Mucosa of rectum (tissue), 2 donors: ENCODE data around the gene ATXN10.
"Not testable (repeated sequence)": the region's sequence is repeated elsewhere in the genome, so short reads cannot be mapped to it uniquely, and the experiment has no call there.

Experiments used
- H3K27ac ChIP-seq, 2 donors: one replicate each; pipeline ENCODE4 v1.7.0; 2013; ENCODE audit warnings: inconsistent platforms in 2 of 2, low read depth in 2 of 2, low read length in 2 of 2
- H3K27me3 ChIP-seq, 2 donors: one replicate each; pipeline ENCODE4 v1.7.0; 2013; ENCODE audit warnings: low read length in 2 of 2; ENCODE audit not compliant: control insufficient read depth in 2 of 2, insufficient read depth in 2 of 2
- H3K36me3 ChIP-seq, 2 donors: one replicate each; pipeline ENCODE4 v1.7.0; 2013; ENCODE audit warnings: low read length in 2 of 2; ENCODE audit not compliant: control insufficient read depth in 2 of 2, insufficient read depth in 2 of 2
- H3K4me1 ChIP-seq, 2 donors: one replicate each; pipeline ENCODE4 v1.7.0; 2013; ENCODE audit warnings: low read length in 2 of 2, mild to moderate bottlenecking in 1 of 2; ENCODE audit not compliant: control insufficient read depth in 2 of 2, insufficient read depth in 2 of 2
- H3K4me3 ChIP-seq, 2 donors: one replicate each; pipeline ENCODE4 v1.7.0; 2013; ENCODE audit warnings: low read length in 2 of 2
- H3K9ac ChIP-seq, 2 donors: one replicate each; pipeline ENCODE4 v1.7.0; 2013; ENCODE audit warnings: low read length in 2 of 2, low read depth in 1 of 2, mild to moderate bottlenecking in 1 of 2
- H3K9me3 ChIP-seq, 2 donors: one replicate each; pipeline ENCODE4 v1.7.0; 2013; ENCODE audit warnings: low read length in 2 of 2; ENCODE audit not compliant: control insufficient read depth in 2 of 2
- donor health status: healthy.
- donor health status: Normal muscosa, but diverticular disease.

Gene ATXN10

GRCh38 chr22:45657701-45658100 is 13.9 kb upstream of the ATXN10 start:
- no peaks in the 10 kb centered on the region for H3K27me3 ChIP-seq
- no peaks in the 10 kb centered on the region for H3K4me1 ChIP-seq
- H3K9me3 ChIP-seq: no peaks in the 10 kb centered on the region
- H3K27ac ChIP-seq: no peak overlapping the region
- no peaks in the 10 kb centered on the region for H3K36me3 ChIP-seq
- H3K4me3 ChIP-seq: no peak overlapping the region
- H3K9ac ChIP-seq: no peak overlapping the region

GRCh38 chr22:45664136-45664646 is 7.4 kb upstream of the ATXN10 start:
- no peaks in the 10 kb centered on the region for H3K27me3 ChIP-seq
- H3K36me3 ChIP-seq: no peaks in the 10 kb centered on the region
- H3K9me3 ChIP-seq: no peaks in the 10 kb centered on the region
- H3K9ac ChIP-seq: no peak overlapping the region
- peaks cover 0 to 2% of the 10 kb centered on the region in 2 donors for H3K4me1 ChIP-seq
- H3K27ac ChIP-seq: no peak overlapping the region
- H3K4me3 ChIP-seq: no peak overlapping the region

- Histone ChIP-seq H3K36me3 (no peaks in the 10 kb centered on the region), H3K9ac (no peak overlapping the region), H3K4me1 (peaks cover 3 to 4% of the 10 kb centered on the region in 2 donors), H3K27me3 (no peaks in the 10 kb centered on the region), H3K9me3 (no peaks in the 10 kb centered on the region), H3K27ac (no peak overlapping the region), H3K4me3 (no peak overlapping the region)
Observed at GRCh38 chr22:45667486-45667885, 4.1 kb upstream of the ATXN10 start.

DNA sequence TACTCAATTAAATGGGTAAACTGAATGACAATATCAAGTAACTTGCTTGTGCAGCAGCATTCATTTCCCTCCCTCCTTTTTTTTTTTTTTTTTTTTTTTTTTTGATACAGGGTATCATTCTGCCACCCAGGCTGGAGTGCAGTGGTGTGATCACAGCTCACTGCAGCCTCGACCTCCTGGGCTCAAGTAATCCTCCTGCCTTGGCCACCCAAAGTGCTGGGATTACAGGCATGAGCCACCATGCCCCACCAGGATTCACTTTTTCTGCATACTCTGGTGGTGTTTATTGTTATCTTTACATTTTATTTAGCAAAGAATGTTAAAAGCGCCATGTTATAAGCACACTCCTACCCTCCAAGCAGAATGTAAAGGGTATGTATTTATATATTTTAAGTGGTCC is 1.3 kb upstream of the ATXN10 start:
- not testable (repeated sequence) for H3K27me3 ChIP-seq, H3K4me3 ChIP-seq, H3K9ac ChIP-seq, H3K36me3 ChIP-seq, H3K9me3 ChIP-seq, H3K27ac ChIP-seq
- peaks cover 6 to 14% of the 10 kb centered on the region in 2 donors for H3K4me1 ChIP-seq

DNA sequence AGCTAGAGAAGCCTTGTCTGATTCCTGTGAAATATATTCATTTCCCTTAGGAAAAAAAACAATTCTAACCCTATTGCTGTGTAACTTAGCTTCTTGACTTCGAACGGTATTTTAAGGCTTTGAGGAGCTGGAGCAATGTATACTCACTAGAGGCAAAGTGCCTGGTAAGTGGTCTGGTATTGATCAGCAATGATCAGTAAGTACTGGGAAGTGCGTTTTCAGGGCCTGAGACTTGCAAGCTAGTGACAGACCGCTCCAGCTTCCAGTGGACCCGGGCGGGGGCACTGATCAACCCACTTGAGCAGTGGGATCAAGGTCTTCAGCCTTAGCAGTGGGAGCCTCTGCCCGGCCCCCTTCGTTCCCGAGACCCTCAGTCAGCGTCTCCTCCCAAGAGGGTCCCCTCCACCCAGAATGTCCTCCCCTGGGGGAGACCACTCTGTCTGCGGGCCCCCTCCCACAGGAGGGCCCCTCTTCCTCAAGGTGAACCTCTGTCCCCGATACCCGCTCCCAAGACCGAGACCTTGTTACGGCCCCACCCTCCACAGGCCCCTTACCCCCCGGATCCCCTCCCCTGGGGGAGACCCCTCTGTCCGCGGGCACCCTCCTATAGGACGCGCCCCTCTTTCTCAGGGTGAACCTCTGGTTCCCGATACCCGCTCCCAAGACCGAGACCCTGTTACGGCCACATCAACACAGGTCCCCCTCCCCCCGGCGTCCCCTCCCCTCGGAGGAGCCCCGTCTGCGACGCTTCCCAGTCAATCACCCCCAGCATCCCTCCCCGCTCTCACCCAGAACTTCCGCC is 452 bp upstream of the ATXN10 start:
- no peaks in the 10 kb centered on the region for H3K27me3 ChIP-seq
- peak overlapping the region; percentile 47 to 90 for H3K9ac ChIP-seq
- peak overlapping the region; percentile 84 to 92 for H3K4me3 ChIP-seq
- peak overlapping the region; percentile 61 to 65 for H3K27ac ChIP-seq
- no peaks in the 10 kb centered on the region for H3K9me3 ChIP-seq
- H3K4me1 ChIP-seq: peaks cover 6 to 14% of the 10 kb centered on the region in 2 donors
- no peaks in the 10 kb centered on the region for H3K36me3 ChIP-seq

GRCh38 chr22:45672564-45673481 is 1.2 kb downstream of the ATXN10 start:
- Histone ChIP-seq H3K27me3 (no peaks in the 10 kb centered on the region), H3K4me3 (peak overlapping the region; percentile 84 to 92), H3K9me3 (no peaks in the 10 kb centered on the region), H3K27ac (peak overlapping the region in 1 of 2 donors; percentile 65), H3K4me1 (peaks cover 4 to 14% of the 10 kb centered on the region in 2 donors), H3K36me3 (no peaks in the 10 kb centered on the region), H3K9ac (peak overlapping the region; percentile 86 to 90)

GRCh38 chr22:45673482-45674175 is 2.0 kb downstream of the ATXN10 start:
- H3K27me3 ChIP-seq: no peaks in the 10 kb centered on the region
- H3K4me1 ChIP-seq: peaks cover 4 to 14% of the 10 kb centered on the region in 2 donors
- no peak overlapping the region for H3K4me3 ChIP-seq
- no peaks in the 10 kb centered on the region for H3K9me3 ChIP-seq
- H3K36me3 ChIP-seq: no peaks in the 10 kb centered on the region
- no peak overlapping the region for H3K27ac ChIP-seq
- H3K9ac ChIP-seq: no peak overlapping the region

DNA sequence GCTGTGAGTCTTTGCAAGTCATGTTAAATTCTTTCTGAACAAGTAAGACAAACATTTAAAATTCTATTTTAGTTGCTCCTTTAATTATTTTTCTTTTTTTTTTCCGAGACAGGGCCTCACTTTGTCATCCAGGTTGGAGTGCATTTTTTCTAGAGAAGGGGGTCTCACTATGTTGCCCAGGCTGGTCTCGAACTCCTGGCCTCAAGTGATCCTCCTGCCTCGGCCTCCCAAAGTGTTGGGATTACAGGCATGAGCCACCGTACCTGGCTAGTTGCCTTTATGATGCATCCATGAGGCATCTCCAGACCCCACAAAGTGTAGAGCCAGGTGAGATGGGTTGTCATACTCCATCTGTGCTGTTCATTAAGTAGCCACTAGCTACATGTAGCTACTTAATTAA is 4.4 kb downstream of the ATXN10 start:
- Histone ChIP-seq H3K27me3 (no peaks in the 10 kb centered on the region), H3K36me3 (no peaks in the 10 kb centered on the region), H3K9ac (no peak overlapping the region), H3K4me3 (no peak overlapping the region), H3K9me3 (no peaks in the 10 kb centered on the region), H3K4me1 (peaks cover 4 to 12% of the 10 kb centered on the region in 2 donors), H3K27ac (no peak overlapping the region)

- H3K9me3 ChIP-seq: no peaks in the 10 kb centered on the region
- H3K9ac ChIP-seq: no peak overlapping the region
- no peaks in the 10 kb centered on the region for H3K27me3 ChIP-seq
- H3K27ac ChIP-seq: no peak overlapping the region
- H3K4me1 ChIP-seq: peaks cover 4 to 11% of the 10 kb centered on the region in 2 donors
- no peak overlapping the region for H3K4me3 ChIP-seq
- no peaks in the 10 kb centered on the region for H3K36me3 ChIP-seq
Observed at GRCh38 chr22:45677063-45677462, 5.4 kb downstream of the ATXN10 start.
